Hepatocyte (in vitro differentiated cells): ENCODE data around the gene ADGRD2. TPM values are rescaled to one million over a fixed set of nuclear protein-coding genes. Genes with fewer than 3 reads are reported as not detected.

Source experiments
- DNase-seq: peaks from one replicate; pipeline ENCODE4 v3.0.0-alpha.2; 2016; ENCODE audit warnings: low spot score
- H2AFZ ChIP-seq: fragments of 200-600 bp; sonication (generic); 2 replicates; pipeline ENCODE4 v1.6.0; 2016; ENCODE audit warnings: antibody characterized with exemption, mild to moderate bottlenecking
- H3K27ac ChIP-seq: fragments of 200-600 bp; sonication (generic); 2 replicates; pipeline ENCODE4 v1.5.1; 2016; ENCODE audit warnings: mild to moderate bottlenecking
- H3K27me3 ChIP-seq: fragments of 200-600 bp; sonication (generic); 2 replicates; pipeline ENCODE4 v1.6.1; 2016
- H3K36me3 ChIP-seq: fragments of 200-600 bp; sonication (generic); replicated peaks from 2 replicates; pipeline ENCODE4 v1.5.1; 2016; ENCODE audit warnings: low read depth; ENCODE audit not compliant: insufficient read depth
- H3K4me1 ChIP-seq: fragments of 200-600 bp; sonication (generic); 2 replicates; pipeline ENCODE4 v1.5.1; 2016; ENCODE audit warnings: mild to moderate bottlenecking, moderate library complexity; ENCODE audit not compliant: insufficient read depth
- H3K4me2 ChIP-seq: fragments of 200-600 bp; sonication (generic); 2 replicates; pipeline ENCODE4 v1.6.0; 2016
- H3K4me3 ChIP-seq: fragments of 200-600 bp; sonication (generic); 2 replicates; pipeline ENCODE4 v1.5.1; 2016; ENCODE audit warnings: mild to moderate bottlenecking
- H3K79me2 ChIP-seq: fragments of 200-600 bp; sonication (generic); 2 replicates; pipeline ENCODE4 v1.6.0; 2017; ENCODE audit warnings: mild to moderate bottlenecking
- H3K9me2 ChIP-seq: fragments of 200-600 bp; sonication (generic); replicated peaks from 2 replicates; pipeline ENCODE4 v1.6.0; 2017; ENCODE audit warnings: mild to moderate bottlenecking; ENCODE audit not compliant: insufficient read depth
- H3K9me3 ChIP-seq: fragments of 200-600 bp; sonication (generic); 2 replicates; pipeline ENCODE4 v1.5.1; 2016; ENCODE audit warnings: low read depth, mild to moderate bottlenecking
- H4K20me1 ChIP-seq: fragments of 200-600 bp; sonication (generic); 2 replicates; pipeline ENCODE4 v1.6.0; 2016; ENCODE audit warnings: mild to moderate bottlenecking; ENCODE audit not compliant: insufficient read depth, poor library complexity, severe bottlenecking
- EZH2 ChIP-seq: fragments of 200-600 bp; sonication (generic); IDR thresholded peaks from 2 replicates; pipeline ENCODE4 v1.6.1; 2016; ENCODE audit warnings: antibody characterized with exemption, mild to moderate bottlenecking, borderline replicate concordance
- EZH2phosphoT487 ChIP-seq: fragments of 200-600 bp; sonication (generic); IDR thresholded peaks from one replicate; pipeline ENCODE4 v1.6.1; 2018; ENCODE audit warnings: antibody characterized with exemption, mild to moderate bottlenecking, low read depth, moderate library complexity; ENCODE audit not compliant: unreplicated experiment, severe bottlenecking
- WGBS: methylation state at CpG from one replicate; pipeline ENCODE4 v1.1.6; 2016; ENCODE audit warnings: low lambda C conversion rate; ENCODE audit errors: missing lambda C conversion rate; 5-methylcytosine and 5-hydroxymethylcytosine counted together
- polyA plus RNA-seq: library from polyadenylated mRNA; unstranded; fragments of >200 nt; fragmentation: Nextera tagmentation; extraction: Ambion mirVana; gene quantifications from 2 replicates; pipeline ENCODE4 v1.2.1, GENCODE V29; 2016
- total RNA-seq: library from RNA; depleted of rRNA; stranded (reverse); fragments of >200 nt; gene quantifications from 2 replicates; pipeline ENCODE4 v1.2.3, GENCODE V29; 2014
- TF ChIP-seq, protein P1 (sequence below): fragments of 200-600 bp; sonication (generic); IDR thresholded peaks from 2 replicates; pipeline ENCODE4 v1.5.1; 2016; ENCODE audit warnings: antibody characterized with exemption, mild to moderate bottlenecking; ENCODE audit not compliant: poor library complexity

ADGRD2 gene
- total and polyA plus RNA-seq, 2 experiments from 2014 or later = not detected

DNA sequence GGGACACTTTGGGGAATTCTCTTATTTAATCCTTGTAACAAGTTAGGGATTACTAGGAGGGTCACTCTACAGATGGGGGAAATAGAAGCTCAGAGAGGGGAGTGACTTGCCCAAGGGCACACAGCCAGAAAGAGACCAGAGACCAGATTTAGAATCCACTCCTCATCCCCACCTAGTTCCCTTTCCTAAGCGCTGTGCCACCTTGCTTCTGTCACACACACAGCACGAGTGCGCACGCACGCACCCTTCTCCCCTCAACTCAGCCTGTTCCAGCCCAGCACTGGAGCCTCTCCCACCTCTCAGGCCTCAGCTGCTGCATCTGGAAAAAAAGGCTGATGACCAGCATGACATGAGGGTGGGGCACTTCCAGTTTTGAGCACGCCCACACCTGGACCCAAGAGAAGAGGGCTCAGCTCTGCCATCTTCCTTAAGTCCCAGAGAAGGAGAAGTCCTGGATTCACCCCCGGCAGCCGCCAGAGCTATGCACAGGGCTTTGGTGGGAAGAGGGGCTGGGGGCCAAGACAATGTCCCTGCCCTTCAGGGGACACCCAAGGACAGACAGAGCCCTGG, 38.5 kb downstream of the ADGRD2 start:
- no peaks in the 10 kb centered on the region for H3K9me3 ChIP-seq
- H3K27ac ChIP-seq = no peak overlapping the region
- DNase-seq = no peak
- WGBS = 93% methylated on average over 8 of the region's 8 CpGs
- H3K4me2 ChIP-seq = no peak overlapping the region
- H3K4me1 ChIP-seq = no peaks in the 10 kb centered on the region
- peaks cover 19% of the 10 kb centered on the region for H3K27me3 ChIP-seq
- no peaks in the 10 kb centered on the region for H4K20me1 ChIP-seq
- H3K36me3 ChIP-seq = no peaks in the 10 kb centered on the region
- H2AFZ ChIP-seq = no peak overlapping the region
- H3K79me2 ChIP-seq = no peaks in the 10 kb centered on the region
- TF ChIP-seq, protein P1, sequence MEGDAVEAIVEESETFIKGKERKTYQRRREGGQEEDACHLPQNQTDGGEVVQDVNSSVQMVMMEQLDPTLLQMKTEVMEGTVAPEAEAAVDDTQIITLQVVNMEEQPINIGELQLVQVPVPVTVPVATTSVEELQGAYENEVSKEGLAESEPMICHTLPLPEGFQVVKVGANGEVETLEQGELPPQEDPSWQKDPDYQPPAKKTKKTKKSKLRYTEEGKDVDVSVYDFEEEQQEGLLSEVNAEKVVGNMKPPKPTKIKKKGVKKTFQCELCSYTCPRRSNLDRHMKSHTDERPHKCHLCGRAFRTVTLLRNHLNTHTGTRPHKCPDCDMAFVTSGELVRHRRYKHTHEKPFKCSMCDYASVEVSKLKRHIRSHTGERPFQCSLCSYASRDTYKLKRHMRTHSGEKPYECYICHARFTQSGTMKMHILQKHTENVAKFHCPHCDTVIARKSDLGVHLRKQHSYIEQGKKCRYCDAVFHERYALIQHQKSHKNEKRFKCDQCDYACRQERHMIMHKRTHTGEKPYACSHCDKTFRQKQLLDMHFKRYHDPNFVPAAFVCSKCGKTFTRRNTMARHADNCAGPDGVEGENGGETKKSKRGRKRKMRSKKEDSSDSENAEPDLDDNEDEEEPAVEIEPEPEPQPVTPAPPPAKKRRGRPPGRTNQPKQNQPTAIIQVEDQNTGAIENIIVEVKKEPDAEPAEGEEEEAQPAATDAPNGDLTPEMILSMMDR = no peak
- H3K4me3 ChIP-seq = no peak overlapping the region
- no peaks in the 10 kb centered on the region for H3K9me2 ChIP-seq

DNA sequence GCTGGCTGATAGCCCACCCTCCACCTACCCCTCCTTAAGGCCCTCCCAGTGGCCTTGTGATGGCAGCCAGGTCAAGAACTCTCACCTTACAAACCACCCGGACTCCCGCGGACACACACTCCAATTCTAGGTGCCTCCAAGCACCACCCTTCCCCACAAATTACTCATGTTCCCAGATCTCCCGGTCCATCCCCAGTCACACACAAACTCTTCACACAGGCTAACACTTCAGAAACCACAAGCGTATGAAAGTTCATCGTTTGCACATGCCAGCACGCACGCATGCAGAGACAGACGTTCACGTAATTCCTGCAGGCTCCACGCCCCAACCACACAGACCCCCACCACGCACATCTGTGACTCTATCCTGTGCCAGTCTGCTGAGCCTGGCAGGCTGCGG, 39.0 kb downstream of the ADGRD2 start:
- Histone ChIP-seq H3K4me3 (no peak overlapping the region), H4K20me1 (no peaks in the 10 kb centered on the region), H3K27ac (no peak overlapping the region), H3K4me1 (no peaks in the 10 kb centered on the region), H3K27me3 (peaks cover 19% of the 10 kb centered on the region), H3K9me3 (no peaks in the 10 kb centered on the region), H3K36me3 (no peaks in the 10 kb centered on the region), H2AFZ (no peak overlapping the region), H3K79me2 (no peaks in the 10 kb centered on the region), H3K9me2 (no peaks in the 10 kb centered on the region), H3K4me2 (no peak overlapping the region)
- no peak for DNase-seq
- 81% methylated on average over 12 of the region's 13 CpGs for WGBS
- no peak for TF ChIP-seq EZH2phosphoT487
- TF ChIP-seq, protein P1 = no peak
- no peak for TF ChIP-seq EZH2

DNA sequence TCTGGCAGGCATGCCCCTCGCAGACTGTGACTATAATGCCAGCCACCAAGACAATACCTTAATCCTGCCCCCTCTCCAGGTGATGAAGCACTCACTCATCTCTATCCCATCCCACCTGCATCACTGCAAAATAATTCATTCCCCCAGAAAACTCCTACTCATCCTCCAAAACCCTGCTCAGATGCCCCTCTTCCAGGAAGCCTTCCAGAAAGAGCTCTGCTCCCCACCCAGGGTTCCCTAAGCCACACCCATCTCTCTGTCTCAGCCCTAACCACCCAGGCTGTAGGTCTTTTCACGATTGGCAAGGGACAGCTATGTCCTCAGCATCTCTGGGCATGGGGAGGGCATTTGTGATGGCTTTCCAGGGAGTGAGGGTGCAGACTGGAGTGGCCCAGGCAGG, 39.8 kb downstream of the ADGRD2 start:
- no peak for TF ChIP-seq EZH2
- TF ChIP-seq, protein P1 = no peak
- TF ChIP-seq EZH2phosphoT487 = no peak
- Histone ChIP-seq H3K27ac (no peak overlapping the region), H2AFZ (no peak overlapping the region), H3K36me3 (no peaks in the 10 kb centered on the region), H3K27me3 (peaks cover 19% of the 10 kb centered on the region), H3K9me2 (no peaks in the 10 kb centered on the region), H3K4me1 (no peaks in the 10 kb centered on the region), H3K4me3 (no peak overlapping the region), H3K79me2 (no peaks in the 10 kb centered on the region), H3K4me2 (no peak overlapping the region), H4K20me1 (no peaks in the 10 kb centered on the region), H3K9me3 (no peaks in the 10 kb centered on the region)
- 78% methylated on average over 2 of the region's 2 CpGs for WGBS
- no peak for DNase-seq
